Mesenchymal stem cell (in vitro differentiated cells and primary cell): ENCODE results near the gene ACACA.

ENCODE experiments used
- DNase-seq: peaks from one replicate; pipeline ENCODE4 v3.0.0-alpha.2; 2013
- H2AFZ ChIP-seq: one replicate; pipeline ENCODE4 v1.6.1; 2013; ENCODE audit warnings: low read depth, mild to moderate bottlenecking, control low read depth, inconsistent platforms, low read length, moderate library complexity
- H2AK5ac ChIP-seq: 2 replicates; pipeline ENCODE4 v1.6.1; 2013; ENCODE audit warnings: low read length, moderate library complexity, mild to moderate bottlenecking, inconsistent platforms; ENCODE audit not compliant: severe bottlenecking
- H2BK120ac ChIP-seq: one replicate; pipeline ENCODE4 v1.6.1; 2013; ENCODE audit warnings: low read depth, mild to moderate bottlenecking, inconsistent platforms, low read length, moderate library complexity
- H2BK12ac ChIP-seq, 2 experiments: one replicate each; pipeline ENCODE4 v1.6.1; 2013; ENCODE audit warnings: inconsistent platforms in 2 of 2, low read length in 2 of 2, mild to moderate bottlenecking in 2 of 2, moderate library complexity in 2 of 2, control low read depth in 1 of 2
- H2BK15ac ChIP-seq: one replicate; pipeline ENCODE4 v1.6.1; 2013; ENCODE audit warnings: mild to moderate bottlenecking, low read depth, inconsistent platforms; ENCODE audit not compliant: poor library complexity, severe bottlenecking
- H2BK5ac ChIP-seq: 2 replicates; pipeline ENCODE4 v1.6.1; 2013; ENCODE audit warnings: low read depth, mild to moderate bottlenecking, low read length, control low read depth, inconsistent platforms; ENCODE audit not compliant: poor library complexity, severe bottlenecking
- H3K14ac ChIP-seq, 2 experiments: one replicate each; pipeline ENCODE4 v1.6.1; 2013; ENCODE audit warnings: inconsistent platforms in 2 of 2, low read length in 2 of 2, control low read depth in 1 of 2, mild to moderate bottlenecking in 1 of 2, moderate library complexity in 1 of 2
- H3K18ac ChIP-seq, 2 experiments: one replicate each; pipeline ENCODE4 v1.6.1; 2013; ENCODE audit warnings: inconsistent platforms in 2 of 2, low read length in 2 of 2, control low read depth in 1 of 2, low read depth in 1 of 2, mild to moderate bottlenecking in 1 of 2
- H3K23ac ChIP-seq, 2 experiments: one replicate each; pipeline ENCODE4 v1.6.1; 2013; ENCODE audit warnings: inconsistent platforms in 2 of 2, low read length in 2 of 2, mild to moderate bottlenecking in 2 of 2, moderate library complexity in 2 of 2, control low read depth in 1 of 2
- H3K27ac ChIP-seq: 2 replicates; pipeline ENCODE4 v1.5.1; 2013; ENCODE audit warnings: mild to moderate bottlenecking, moderate library complexity, low read length, control low read depth, inconsistent platforms; ENCODE audit not compliant: poor library complexity, severe bottlenecking
- H3K27me3 ChIP-seq, 2 experiments: 2 replicates each; pipeline versions ENCODE4 v1.6.1 to v1.7.0; 2013; ENCODE audit warnings: low read length in 2 of 2, mild to moderate bottlenecking in 2 of 2, moderate library complexity in 2 of 2, control low read depth in 1 of 2, inconsistent platforms in 1 of 2; ENCODE audit not compliant: control insufficient read depth in 1 of 2, insufficient read depth in 1 of 2
- H3K36me3 ChIP-seq, 2 experiments: 2 replicates each; pipeline versions ENCODE4 v1.6.1 to v1.7.0; 2013; ENCODE audit warnings: low read length in 2 of 2, control low read depth in 1 of 2, inconsistent platforms in 1 of 2, low read depth in 1 of 2, mild to moderate bottlenecking in 1 of 2; ENCODE audit not compliant: insufficient read depth in 2 of 2, control insufficient read depth in 1 of 2
- H3K4ac ChIP-seq, 2 experiments: one replicate each; pipeline ENCODE4 v1.6.1; 2013; ENCODE audit warnings: inconsistent platforms in 2 of 2, low read length in 2 of 2, mild to moderate bottlenecking in 2 of 2, moderate library complexity in 2 of 2, control low read depth in 1 of 2, low read depth in 1 of 2
- H3K4me1 ChIP-seq: 2 replicates; pipeline ENCODE4 v1.6.1; 2013; ENCODE audit warnings: low read depth, low read length, control low read depth; ENCODE audit not compliant: control insufficient read depth, insufficient read depth
- H3K4me2 ChIP-seq: 2 replicates; pipeline ENCODE4 v1.6.1; 2013; ENCODE audit warnings: low read length, mild to moderate bottlenecking, inconsistent platforms; ENCODE audit not compliant: poor library complexity, severe bottlenecking
- H3K4me3 ChIP-seq, 2 experiments: 2 replicates each; pipeline versions ENCODE4 v1.5.1 to v1.7.0; 2013; ENCODE audit warnings: low read length in 2 of 2, mild to moderate bottlenecking in 2 of 2, control low read depth in 1 of 2, low read depth in 1 of 2; ENCODE audit not compliant: insufficient read depth in 1 of 2
- H3K79me1 ChIP-seq: replicated peaks from 2 replicates; pipeline ENCODE4 v1.6.1; 2013; ENCODE audit warnings: mild to moderate bottlenecking, control low read depth, low read length, inconsistent platforms; ENCODE audit not compliant: poor library complexity, severe bottlenecking
- H3K9ac ChIP-seq: 2 replicates; pipeline ENCODE4 v1.7.0; 2013; ENCODE audit warnings: mild to moderate bottlenecking, low read length, moderate library complexity
- H3K9me3 ChIP-seq: 2 replicates; pipeline ENCODE4 v1.7.0; 2013; ENCODE audit warnings: mild to moderate bottlenecking, low read length; ENCODE audit not compliant: control insufficient read depth
- H4K8ac ChIP-seq: one replicate; pipeline ENCODE4 v1.6.1; 2013; ENCODE audit warnings: inconsistent platforms, mild to moderate bottlenecking, low read length, moderate library complexity
- H4K91ac ChIP-seq: one replicate; pipeline ENCODE4 v1.6.1; 2013; ENCODE audit warnings: mild to moderate bottlenecking, low read length, inconsistent platforms
- WGBS: methylation state at CpG from one replicate; pipeline ENCODE4 v1.1.7; 2013; ENCODE audit warnings: mixed read lengths; 5-methylcytosine and 5-hydroxymethylcytosine counted together

The ACACA gene

GRCh38 chr17:37256627-37257026 lies 150.0 kb downstream of the ACACA start:
- H3K9ac ChIP-seq: no peak overlapping the region
- no CpG with 5 or more reads among the region's 1 CpG for WGBS

DNA sequence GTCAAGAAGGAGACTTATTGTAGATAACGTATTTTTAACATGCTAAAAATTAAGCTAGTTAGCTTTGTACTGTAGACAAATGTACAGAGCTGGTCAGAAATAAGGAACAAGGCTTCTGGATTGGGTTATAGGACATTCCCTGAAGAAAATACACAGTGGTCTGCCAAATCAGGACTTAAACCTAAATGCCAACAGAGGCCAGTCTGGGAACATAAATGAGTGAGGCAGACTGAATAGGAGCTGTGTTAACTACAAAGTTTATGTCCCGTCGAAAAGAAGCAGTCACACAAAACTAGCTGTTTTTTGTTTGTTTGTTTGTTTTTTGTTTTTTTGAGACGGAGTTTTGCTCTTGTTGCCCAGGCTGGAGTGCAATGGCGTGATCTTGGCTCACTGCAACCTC lies 151.2 kb downstream of the ACACA start:
- Histone ChIP-seq H3K9ac (no peak overlapping the region), H2BK12ac (no peak overlapping the region), H3K23ac (no peak overlapping the region), H3K4me3 (no peak overlapping the region), H3K27me3 (no peaks in the 10 kb centered on the region), H3K18ac (no peak overlapping the region), H3K4me1 (peaks cover 2% of the 10 kb centered on the region), H4K8ac (no peak overlapping the region), H2AFZ (no peak overlapping the region), H3K4me2 (no peak overlapping the region), H3K79me1 (peaks cover 5% of the 10 kb centered on the region), H2BK120ac (no peak overlapping the region), H2BK5ac (no peak overlapping the region), H2BK15ac (no peak overlapping the region), H4K91ac (no peak overlapping the region), H3K4ac (no peak overlapping the region), H2AK5ac (no peak overlapping the region), H3K9me3 (no peaks in the 10 kb centered on the region), H3K36me3 (peaks cover 7 to 84% of the 10 kb centered on the region in 2 experiments), H3K14ac (no peak overlapping the region), H3K27ac (no peak overlapping the region)
- 99% methylated on average over 5 of the region's 5 CpGs for WGBS
- DNase-seq: no peak

More at GRCh38 chr17:37256627-37257026, 150.0 kb downstream of the ACACA start:
- Histone ChIP-seq H3K14ac (no peak overlapping the region), H3K4me2 (no peak overlapping the region), H2BK15ac (no peak overlapping the region), H3K36me3 (peaks cover 3 to 88% of the 10 kb centered on the region in 2 experiments), H2AFZ (no peak overlapping the region), H4K91ac (no peak overlapping the region), H3K27me3 (no peaks in the 10 kb centered on the region), H2BK12ac (no peak overlapping the region), H3K79me1 (peaks cover 5% of the 10 kb centered on the region), H2BK5ac (no peak overlapping the region), H4K8ac (no peak overlapping the region), H2BK120ac (no peak overlapping the region), H2AK5ac (no peak overlapping the region), H3K23ac (no peak overlapping the region), H3K4me3 (no peak overlapping the region), H3K27ac (no peak overlapping the region), H3K18ac (no peak overlapping the region), H3K4ac (no peak overlapping the region), H3K4me1 (peaks cover 2% of the 10 kb centered on the region), H3K9me3 (no peaks in the 10 kb centered on the region)
- DNase-seq: no peak

GRCh38 chr17:37247825-37248224 lies 158.8 kb downstream of the ACACA start:
- no peak for DNase-seq
- H2BK5ac ChIP-seq: no peak overlapping the region
- no peak overlapping the region for H3K9ac ChIP-seq
- H3K27ac ChIP-seq: no peak overlapping the region
- H3K23ac ChIP-seq: no peak overlapping the region
- peaks cover 2% of the 10 kb centered on the region for H3K79me1 ChIP-seq
- no peak overlapping the region for H3K18ac ChIP-seq
- H2BK120ac ChIP-seq: no peak overlapping the region
- no peak overlapping the region for H3K4me3 ChIP-seq
- H2AFZ ChIP-seq: no peak overlapping the region
- H4K91ac ChIP-seq: no peak overlapping the region
- no peak overlapping the region for H3K4me2 ChIP-seq
- peaks cover 31 to 95% of the 10 kb centered on the region in 2 experiments for H3K36me3 ChIP-seq
- H2BK12ac ChIP-seq: no peak overlapping the region
- H4K8ac ChIP-seq: no peak overlapping the region
- no peaks in the 10 kb centered on the region for H3K27me3 ChIP-seq
- no peak overlapping the region for H2AK5ac ChIP-seq
- H3K4ac ChIP-seq: no peak overlapping the region
- no peak overlapping the region for H2BK15ac ChIP-seq
- WGBS: 89% methylated on average over 3 of the region's 4 CpGs
- no peak overlapping the region for H3K14ac ChIP-seq
- H3K9me3 ChIP-seq: no peaks in the 10 kb centered on the region
- no peaks in the 10 kb centered on the region for H3K4me1 ChIP-seq

DNA sequence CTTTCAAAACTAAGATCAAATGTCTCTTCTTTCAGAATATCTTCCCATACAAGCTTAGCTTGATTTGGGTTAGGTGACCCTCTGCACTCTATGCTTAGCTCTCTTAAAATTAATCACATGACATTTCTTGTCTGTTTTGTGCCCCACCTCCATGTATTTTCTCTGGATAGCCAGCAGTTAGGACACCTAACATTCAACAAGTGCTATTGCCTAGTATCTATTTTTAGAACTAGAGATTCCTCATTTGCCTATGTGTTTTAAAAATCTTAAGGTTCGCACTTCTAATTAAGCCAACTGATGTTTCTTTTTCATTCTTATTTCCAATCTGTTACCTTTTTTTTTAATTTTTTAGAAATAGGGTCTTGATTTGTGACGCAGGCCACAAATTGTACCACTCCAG lies 160.6 kb downstream of the ACACA start:
- H3K27ac ChIP-seq: no peak overlapping the region
- H3K4ac ChIP-seq: no peak overlapping the region
- H3K9me3 ChIP-seq: no peaks in the 10 kb centered on the region
- H3K18ac ChIP-seq: no peak overlapping the region
- H3K4me3 ChIP-seq: no peak overlapping the region
- H3K4me2 ChIP-seq: no peak overlapping the region
- no peak overlapping the region for H4K91ac ChIP-seq
- peaks cover 36 to 93% of the 10 kb centered on the region in 2 experiments for H3K36me3 ChIP-seq
- peaks cover 2% of the 10 kb centered on the region for H3K79me1 ChIP-seq
- H2BK120ac ChIP-seq: no peak overlapping the region
- H3K23ac ChIP-seq: no peak overlapping the region
- no peak overlapping the region for H2BK15ac ChIP-seq
- H2AK5ac ChIP-seq: no peak overlapping the region
- H2AFZ ChIP-seq: no peak overlapping the region
- WGBS: 100% methylated on average over 1 of the region's 2 CpGs
- DNase-seq: no peak
- no peaks in the 10 kb centered on the region for H3K27me3 ChIP-seq
- H3K9ac ChIP-seq: no peak overlapping the region
- H4K8ac ChIP-seq: no peak overlapping the region
- no peak overlapping the region for H2BK12ac ChIP-seq
- H3K4me1 ChIP-seq: no peaks in the 10 kb centered on the region
- H2BK5ac ChIP-seq: no peak overlapping the region
- H3K14ac ChIP-seq: no peak overlapping the region
